ENCODE data around the gene PDGFC.

Gene PDGFC

DNA sequence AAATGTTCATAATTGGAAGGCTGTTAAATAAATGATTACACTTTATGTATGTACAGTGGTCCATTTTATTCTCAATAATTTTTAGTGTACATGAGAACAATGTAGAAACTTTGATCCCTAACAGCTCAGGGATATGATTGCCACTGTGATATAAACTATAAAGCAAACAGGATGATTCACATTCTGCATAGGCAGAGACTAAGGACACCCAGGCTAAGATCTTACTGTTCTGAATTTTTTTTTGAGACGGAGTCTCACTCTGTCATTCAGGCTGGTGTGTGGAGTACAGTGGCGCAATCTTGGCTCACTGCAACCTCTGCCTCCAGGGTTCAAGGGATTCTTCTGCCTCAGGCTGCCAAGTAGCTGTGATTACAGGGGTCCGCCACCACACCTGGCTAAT is 186.6 kb downstream of the PDGFC start:
- DNase-seq (ENCODE audit: low read depth, low spot score) = no peak

DNA sequence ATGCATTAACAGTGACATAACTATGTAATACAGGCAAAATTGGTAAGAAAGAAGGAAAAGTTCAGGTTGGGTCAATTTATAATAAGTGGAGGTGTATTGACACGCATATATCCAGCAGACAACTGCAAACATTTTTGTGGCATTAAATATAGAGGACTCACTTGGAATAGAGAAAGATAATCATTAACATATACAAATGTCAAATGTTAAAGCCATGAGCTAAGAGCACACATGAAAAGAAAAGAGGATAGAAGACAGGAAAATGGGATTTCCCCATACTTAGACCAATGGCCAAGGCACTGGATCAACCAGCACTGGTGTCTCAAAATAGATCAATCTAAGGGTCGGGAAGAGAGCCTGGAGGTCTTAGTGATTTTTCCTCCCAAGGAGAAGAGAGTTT is 187.6 kb downstream of the PDGFC start:
- no peak for DNase-seq (ENCODE audit: low read depth, low spot score)

DNA sequence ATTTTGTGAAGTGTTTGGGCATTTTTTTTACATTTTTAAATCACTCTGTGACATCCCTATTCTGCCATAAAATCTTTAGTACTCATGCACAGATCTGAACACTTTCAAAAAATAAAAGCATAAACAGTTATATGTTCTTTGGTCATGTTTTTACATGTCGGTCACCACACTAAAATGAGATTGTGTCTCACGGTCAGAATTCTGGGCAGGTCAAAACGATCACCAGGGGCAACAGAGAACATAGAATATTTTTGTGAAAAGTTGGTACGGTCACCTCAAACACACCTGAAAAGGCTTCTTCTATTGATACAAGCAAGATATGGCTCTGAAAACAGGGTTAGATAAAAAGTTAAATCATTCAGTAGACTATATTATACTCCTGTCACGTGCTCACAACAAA is 189.1 kb downstream of the PDGFC start:
- no peak for DNase-seq (ENCODE audit: low read depth, low spot score)

DNA sequence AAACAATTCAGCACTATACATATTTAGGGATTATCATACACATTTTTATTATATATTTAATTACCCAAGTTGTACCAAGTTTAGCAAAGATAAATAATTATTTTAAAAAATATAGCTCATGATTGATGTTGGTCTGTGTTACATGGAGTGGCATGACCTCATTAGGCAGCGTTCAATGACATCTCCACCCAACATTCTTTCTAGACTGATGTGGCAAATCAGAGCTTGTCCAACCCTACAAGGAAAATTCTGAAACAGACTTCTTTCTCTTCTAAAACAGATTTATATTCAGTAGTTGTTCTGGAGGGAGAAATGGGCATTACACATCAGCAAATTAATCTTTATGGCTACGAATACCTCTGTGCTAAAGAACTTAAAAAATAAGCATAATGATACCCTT is 189.7 kb downstream of the PDGFC start:
- no peak for DNase-seq (ENCODE audit: low read depth, low spot score)

DNA sequence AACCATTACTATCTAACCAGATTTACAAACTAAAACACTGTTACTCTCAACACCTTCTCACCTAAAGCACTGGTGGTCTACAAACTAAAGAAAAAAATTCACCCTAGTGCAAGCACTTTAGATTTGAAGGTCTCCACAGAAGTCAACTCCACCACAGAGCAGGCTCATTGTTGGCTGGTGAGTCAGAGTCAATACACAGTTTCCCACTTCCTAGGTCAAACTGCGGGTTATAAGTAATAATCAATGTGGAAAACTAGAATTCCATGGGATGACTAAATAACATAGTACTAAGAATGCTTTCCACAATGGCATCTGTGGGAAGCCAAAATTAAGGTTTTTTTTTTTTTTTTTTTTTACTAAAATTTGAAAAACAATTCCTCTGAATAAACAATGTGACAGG is 191.8 kb downstream of the PDGFC start:
- no peak for DNase-seq (ENCODE audit: low read depth, low spot score)

DNA sequence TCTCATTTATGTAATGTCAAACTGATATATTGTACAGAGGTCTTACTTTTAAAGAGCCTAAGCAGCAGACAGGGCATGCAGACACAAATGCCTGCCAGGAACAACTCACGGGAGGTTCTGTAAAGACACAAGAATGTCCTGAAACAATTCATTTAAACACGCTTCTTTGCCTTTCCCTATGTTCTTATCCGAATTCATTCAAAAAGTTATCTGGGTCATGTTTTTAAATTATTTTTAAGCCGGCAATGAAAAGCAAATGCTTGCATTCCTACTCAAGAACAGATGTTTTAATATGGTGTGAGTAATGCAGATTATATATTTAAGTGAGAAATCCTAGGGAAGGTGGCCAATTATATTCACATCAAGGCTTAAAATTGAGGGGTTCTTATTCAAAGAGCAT is 192.6 kb downstream of the PDGFC start:
- DNase-seq (ENCODE audit: low read depth, low spot score) = no peak

DNA sequence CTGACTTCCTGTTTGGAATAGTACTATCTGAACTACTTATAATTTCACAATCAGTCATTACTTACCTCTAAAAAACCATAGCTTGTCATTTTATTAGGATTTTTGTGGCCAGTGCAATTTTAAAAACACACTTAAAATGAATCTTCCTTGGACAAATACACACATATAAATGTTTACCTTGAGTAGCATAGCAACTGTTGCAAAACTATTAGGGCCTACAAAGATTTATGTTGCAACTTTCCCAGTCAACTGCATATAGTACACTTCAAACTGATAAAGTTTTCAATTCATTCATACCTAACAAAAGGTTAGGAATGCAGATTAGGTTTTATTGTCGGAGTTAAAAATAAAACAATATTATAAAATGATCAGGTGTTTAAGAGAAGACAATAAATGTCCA is 193.0 kb downstream of the PDGFC start:
- no peak for DNase-seq (ENCODE audit: low read depth, low spot score)

DNA sequence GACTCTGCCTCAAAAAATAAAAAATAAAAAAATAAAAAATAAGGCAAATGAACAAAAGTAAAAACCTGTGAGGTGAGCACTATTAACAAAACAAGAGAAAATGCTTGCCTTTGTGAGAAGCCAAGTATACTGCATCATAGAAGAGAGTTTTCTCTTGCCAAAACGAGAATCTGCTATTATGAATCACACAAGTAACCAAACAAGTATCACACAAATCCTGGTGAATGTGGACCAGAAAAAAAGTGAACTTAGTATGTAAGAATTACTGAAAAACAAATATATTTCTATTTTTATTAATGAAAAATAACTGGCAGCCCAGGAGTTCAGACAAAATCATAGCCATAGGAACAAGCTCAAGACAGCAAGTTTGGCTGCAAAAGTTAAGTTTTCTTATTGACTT is 193.5 kb downstream of the PDGFC start:
- DNase-seq (ENCODE audit: low read depth, low spot score) = no peak

DNA sequence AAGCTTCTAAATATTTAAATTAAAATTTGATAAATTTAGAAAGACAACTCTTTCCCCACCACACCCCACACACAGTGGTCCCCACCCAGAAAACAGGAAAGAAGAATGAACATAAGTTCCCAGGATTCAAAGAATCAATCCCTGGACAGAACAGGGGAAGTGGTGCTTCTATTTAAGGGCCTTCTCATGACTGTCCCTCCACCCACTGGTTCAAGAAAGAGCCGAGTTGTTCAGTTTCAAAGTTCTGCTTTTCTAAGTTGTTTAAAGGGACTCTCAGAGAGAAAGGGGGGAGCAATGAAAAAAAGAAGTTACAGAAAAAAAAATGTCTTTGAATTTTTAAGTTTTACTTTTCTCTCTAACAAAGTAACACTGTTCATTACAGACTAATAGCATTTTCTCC is 195.8 kb downstream of the PDGFC start:
- DNase-seq (ENCODE audit: low read depth, low spot score) = no peak

DNA sequence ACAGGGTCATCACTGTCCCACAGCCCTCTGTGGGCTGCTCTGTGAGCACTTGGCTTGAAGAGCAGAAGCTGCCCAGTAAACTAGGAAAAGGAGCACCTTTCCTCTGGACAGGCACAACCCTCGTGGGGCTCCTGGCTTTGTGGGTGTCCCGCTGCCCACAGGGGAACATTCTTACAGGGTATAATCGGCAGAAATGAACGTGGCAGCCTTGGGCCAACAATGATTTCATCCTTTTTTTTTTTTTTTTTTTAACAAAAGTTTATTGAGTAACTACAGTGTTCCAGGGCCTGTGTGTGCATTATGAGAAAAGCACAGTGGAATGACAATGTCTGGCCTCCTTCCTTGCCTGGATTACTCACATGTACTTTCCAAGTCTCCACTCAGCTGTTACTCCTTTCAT is 197.2 kb downstream of the PDGFC start:
- peak; percentile 25 for DNase-seq (ENCODE audit: low read depth, low spot score)

DNA sequence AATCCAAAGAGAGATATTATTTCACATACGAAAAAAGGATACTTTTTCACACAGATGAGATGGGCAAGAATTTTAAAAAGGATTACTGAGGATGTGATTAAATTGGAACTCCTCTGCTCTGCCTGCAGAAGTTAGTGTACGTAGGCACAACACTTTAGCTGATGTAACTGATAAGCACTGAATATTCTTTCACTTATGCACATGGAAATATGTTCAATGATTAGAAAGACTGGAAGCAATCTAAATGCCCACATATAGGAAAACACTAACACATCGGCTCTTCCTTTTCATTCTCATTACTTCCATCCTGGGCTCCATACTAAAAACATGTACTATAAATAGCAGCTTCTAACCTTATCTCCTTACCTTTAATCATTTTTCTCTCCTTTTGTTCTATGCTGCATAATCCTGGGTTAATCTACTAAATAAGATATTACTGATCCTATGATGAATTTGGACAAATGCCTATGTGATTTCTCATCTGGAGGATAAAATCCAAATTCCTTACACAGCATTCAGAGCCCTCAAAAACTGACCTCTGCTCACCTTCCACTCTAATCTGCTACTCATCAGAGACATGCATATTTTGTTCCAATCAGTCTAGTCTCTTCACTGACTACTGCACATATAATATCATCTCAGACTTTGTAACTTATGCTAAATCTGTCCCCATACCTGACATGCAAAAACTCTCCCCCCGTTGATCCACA is 197.8 kb downstream of the PDGFC start:
- DNase-seq (ENCODE audit: low read depth, low spot score) = no peak

DNA sequence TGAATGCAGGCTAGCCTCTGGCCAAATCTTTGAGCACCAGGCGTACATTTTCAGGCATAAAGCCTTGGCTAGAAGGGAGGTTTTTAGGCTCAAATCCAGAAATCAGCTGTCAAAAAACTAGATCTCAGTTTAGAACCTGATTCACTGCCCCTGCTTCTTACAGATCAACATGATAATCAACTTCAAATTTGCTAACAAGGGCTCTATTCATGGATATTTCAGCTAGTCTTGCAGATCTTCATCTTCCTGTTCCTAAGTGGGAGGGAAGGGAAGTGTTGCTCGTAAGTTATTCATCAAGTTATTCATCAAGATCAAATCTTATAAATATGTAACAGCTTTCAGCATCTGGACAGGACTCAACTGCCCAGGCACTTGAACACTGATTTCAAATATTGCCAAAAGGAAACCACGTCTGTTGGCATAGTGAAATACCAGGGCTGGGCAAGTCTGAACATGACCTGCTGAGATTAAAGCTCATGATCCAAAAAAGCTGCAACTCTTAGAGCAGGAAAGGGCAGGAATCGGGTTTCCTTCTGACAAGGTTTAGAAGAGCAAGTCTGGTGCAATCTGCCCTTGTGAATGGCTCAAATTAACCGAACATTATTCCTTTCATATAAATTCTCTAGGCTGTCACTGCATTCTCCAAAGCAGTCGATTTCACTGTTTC is 200.3 kb downstream of the PDGFC start:
- DNase-seq (ENCODE audit: low read depth, low spot score) = no peak

DNA sequence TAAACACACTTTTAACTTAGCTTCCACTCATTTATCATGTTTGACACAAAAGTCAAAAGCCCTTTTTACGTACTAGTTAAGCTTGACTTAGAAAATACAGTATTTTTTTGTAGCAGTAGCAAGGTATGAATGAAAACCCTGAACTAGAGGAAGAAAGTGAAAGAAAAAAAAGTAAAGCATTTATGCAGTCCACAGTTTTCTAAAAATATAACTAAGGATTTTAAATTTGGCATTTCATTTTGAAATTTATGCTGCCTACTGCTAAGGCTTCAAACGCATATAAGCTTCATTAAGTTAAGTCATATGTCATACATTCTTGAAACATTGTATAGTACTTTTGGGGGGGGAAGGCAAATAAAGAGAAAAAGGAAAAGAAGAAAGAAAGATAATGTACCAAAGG is 201.5 kb downstream of the PDGFC start:
- DNase-seq (ENCODE audit: low read depth, low spot score) = no peak

DNA sequence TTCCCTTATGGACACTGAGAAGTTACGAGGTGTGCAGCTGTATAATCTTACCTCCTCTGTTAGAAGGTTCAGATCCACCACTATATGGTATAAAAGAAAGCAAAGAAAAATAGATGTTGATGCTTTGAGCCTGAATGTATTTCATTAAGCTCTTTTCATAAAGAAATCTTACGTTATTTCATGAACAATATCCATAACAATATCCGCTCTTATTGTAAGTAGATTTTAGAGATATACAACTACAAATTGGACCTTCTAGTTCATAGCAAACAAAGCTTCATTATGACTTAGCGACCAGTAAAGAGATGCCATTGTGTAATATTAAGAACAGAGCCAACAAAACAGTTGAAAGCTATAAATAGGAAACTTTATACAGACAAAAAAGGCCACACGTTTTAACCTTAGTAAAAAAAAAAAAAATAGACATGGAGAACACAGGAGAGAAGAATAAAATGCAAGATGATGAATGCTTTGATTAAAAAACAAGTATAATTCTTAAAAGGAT is 203.6 kb downstream of the PDGFC start:
- no peak for DNase-seq (ENCODE audit: low read depth, low spot score)

DNA sequence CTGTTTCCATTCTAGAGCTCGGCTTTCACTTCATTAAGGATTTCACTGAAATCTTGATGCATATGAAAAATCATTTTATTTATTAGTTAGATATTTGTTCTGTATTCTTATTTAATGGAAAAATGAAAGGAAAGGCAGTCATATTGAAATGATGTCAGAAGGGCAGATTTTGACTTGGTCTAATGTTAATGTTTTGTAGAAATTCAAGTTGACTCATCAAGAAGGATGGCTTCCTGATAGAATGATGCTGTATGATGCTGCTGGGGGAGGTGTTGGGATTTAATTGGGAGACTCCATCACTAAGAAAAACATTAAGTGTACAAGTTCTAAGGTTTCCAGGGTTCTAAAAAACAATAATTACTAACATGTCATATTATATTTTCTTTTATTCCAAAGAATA is 204.8 kb downstream of the PDGFC start:
- no peak for DNase-seq (ENCODE audit: low read depth, low spot score)

DNA sequence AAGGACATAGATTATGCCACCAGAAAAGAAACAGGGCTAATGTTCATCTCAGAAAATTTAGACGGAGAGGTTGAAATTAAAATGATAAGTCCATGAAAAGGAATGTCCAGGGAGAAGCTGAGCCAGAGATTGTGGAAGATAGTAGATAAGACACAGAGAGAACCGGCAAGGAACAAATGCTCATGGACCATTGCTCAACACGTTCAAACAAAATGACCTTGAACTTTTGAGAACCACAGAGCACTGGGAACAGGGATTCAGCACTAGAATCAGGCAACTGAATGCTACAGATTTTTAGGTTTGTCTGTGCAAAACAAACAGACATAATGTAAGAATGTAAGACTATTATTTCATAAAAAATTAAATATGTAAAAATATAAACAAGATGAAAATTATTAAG is 206.3 kb downstream of the PDGFC start:
- no peak for DNase-seq (ENCODE audit: low read depth, low spot score)

DNA sequence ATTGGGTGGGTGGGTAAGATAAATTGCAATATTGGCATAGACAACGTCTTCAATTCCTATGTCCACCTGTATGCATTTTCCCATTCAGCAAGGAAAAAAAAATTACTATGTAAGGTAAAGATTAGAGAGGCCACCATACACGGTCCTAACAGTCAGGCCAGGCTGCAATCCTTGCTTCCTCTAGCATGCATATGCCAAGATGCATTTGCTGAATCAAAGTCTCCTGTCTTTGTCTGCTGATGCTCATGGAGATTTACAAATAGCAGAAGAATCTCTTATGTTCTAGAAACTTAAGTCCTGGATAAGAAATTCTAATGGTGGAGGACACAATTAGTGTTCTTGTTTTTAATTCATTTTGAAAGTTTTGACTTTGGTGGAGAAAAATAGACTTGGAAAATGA is 206.8 kb downstream of the PDGFC start:
- DNase-seq (ENCODE audit: low read depth, low spot score) = no peak

DNA sequence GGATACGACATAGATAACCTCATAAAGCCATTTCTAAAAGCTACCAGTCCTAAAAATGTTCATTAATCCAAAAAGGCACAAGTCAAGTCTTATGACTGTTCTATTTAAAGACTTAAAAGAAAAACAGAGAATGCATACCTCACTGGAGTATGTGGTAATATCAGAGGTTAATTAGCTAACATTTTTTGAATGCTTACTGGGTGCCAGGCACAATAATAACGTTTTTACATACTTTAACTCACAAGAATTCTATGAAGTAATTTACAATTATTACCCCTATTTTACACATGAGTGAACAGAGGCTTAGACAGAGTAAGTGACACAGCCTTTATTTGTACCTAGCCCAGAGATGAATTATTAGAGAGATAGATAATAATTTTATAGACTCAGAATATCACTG is 207.5 kb downstream of the PDGFC start:
- no peak for DNase-seq (ENCODE audit: low read depth, low spot score)

DNA sequence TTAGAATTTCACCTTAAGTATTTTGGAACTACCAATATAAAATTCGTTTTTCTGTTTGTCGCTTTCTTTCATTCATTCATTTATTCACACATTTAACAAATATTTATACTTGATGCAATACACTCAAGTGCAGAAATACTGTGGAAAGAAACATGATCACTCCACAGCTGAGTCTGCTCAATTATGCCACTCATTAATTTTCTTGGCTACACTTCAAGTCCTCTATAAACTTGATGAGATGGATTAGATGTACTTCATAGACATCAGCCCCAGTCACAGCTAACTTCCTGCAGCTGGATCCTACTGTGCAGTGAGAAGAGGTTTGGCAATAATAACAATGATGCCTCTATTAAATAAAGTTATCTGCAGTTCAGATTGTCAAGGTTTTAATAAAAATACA is 208.1 kb downstream of the PDGFC start:
- no peak for DNase-seq (ENCODE audit: low read depth, low spot score)

DNA sequence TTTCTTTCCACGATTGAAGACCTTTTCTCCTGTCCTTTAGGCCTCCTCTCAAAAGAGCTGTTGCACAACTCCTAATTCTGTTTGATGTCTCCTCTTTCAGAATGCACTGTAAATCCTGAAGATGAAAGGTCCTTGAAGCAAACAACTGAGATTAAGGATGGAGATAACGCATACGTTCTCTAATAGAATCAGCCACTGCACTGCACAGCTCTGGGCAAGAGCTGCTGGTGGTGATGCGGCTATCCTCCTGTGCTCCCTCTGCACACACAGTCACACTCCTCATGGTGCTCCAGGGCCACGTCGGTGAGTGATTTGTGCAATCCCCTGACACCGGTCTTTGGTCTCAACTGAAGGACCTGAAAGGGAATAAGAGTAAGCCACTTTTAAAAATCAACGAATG is 208.7 kb downstream of the PDGFC start:
- no peak for DNase-seq (ENCODE audit: low read depth, low spot score)

DNA sequence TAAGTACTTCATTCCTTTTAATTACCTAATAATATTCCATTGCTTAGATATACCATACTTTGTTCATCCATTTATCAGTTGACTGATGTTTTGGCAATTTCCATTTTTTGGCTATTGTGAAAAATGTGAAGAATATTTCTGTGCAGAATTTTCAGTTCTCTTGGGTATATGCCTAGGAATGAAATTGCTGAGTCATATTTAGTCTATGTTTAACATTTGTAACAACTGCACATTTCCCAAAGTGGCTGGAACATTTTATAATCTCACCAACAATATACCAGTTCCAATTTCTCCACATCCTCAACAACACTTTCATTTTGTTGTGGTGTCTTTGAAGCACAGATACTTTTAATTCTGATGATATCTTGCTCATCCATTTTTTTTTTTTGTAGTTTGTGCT is 215.5 kb downstream of the PDGFC start:
- DNase-seq (ENCODE audit: low read depth, low spot score) = no peak

DNA sequence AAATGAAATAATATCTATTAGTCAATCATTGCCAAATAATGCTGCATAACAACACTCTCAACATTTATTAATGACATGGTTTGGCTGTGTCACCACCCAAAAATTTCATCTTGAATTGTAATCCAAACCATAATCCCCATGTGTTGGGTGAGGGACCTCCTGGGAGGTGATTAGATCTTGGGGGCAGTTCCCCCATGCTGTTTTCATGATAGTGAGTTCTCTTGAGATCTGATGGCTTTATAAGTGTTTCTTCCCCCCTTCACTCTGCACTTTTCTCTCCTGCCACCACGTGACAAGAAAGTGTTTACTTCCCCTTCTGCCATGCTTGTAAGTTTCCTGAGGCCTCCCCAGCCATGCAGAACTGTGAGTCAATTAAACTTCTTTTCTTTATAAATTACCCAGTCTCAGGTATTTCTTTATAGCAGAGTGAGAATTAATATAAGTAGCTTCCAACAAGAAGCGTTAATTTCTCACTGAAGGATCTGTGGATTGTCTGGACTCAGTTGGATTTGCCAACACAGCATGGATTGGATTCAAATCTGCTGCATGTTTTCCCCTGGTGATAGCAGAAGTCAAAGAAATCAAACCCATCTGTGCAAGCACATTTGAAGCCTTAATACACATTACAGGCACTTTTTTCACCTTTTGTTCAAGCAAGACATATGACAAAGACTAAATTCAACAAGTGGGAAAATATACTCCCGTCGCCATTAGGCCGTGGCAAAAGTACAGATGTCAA is 216.6 kb downstream of the PDGFC start:
- no peak for DNase-seq (ENCODE audit: low read depth, low spot score)

DNA sequence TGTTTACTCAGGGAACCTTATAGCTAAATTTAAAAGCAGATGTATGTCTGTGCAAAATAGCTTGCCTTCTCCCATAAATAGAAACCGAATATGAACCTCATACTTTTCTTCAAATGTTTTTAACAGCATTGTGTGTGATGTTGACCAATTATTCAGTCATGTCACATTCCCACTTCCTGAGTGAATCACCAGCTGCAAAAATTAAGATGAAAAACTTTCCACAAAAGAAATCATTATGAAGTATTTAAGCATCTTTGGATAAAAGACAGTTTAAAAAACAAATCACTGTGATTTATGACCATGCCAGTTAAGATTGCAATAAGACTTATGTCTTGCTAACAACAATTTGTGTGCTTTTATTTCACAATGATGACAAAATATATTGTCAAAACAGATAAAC is 220.1 kb downstream of the PDGFC start:
- DNase-seq (ENCODE audit: low read depth, low spot score) = no peak
